ENCODE results near the gene ATF7. TPM values are rescaled to one million over a fixed set of nuclear protein-coding genes. Genes with fewer than 3 reads are reported as not detected.

ATF7 gene
- total and polyA plus RNA-seq, 2 donors (not counting 3 experiments of a cell fraction or from before 2014, with no cell fraction given), result 36.0 to 68.5 TPM

GRCh38 chr12:53495903-53496751, 130.1 kb downstream of the ATF7 start:
- no peak overlapping the region for H3K4me2 ChIP-seq (ENCODE audit: insufficient read depth, low read length)
- BruUV-seq (replicated peaks), result no TSS peak
- H3K9me1 ChIP-seq (replicated peaks; ENCODE audit: control insufficient read depth, extremely low read depth, insufficient read depth, low read length), result no peaks in the 10 kb centered on the region
- no peak overlapping the region for H3K27ac ChIP-seq (ENCODE audit: insufficient read depth, low read depth, low read length)
- H3K27me3 ChIP-seq (ENCODE audit: control insufficient read depth in 2 of 2, insufficient read depth in 2 of 2, low read length in 2 of 2), result no peaks in the 10 kb centered on the region
- TF ChIP-seq EZH2 (IDR thresholded peaks at IDR 0.05; ENCODE audit: borderline replicate concordance, low read depth, low read length, severe bottlenecking), result no peak
- no peak for TF ChIP-seq CTCF (IDR thresholded peaks at IDR 0.05; ENCODE audit: extremely low read depth in 1 of 2, insufficient read depth in 1 of 2, low read depth in 1 of 2, low read length in 2 of 2)
- TF ChIP-seq POLR2A (IDR thresholded peaks at IDR 0.05; ENCODE audit: low read depth, low read length), result no peak
- TF ChIP-seq FOS (IDR thresholded peaks at IDR 0.05; ENCODE audit: borderline replicate concordance, insufficient read depth, low read length), result no peak
- no peak for TF ChIP-seq MYC (IDR thresholded peaks at IDR 0.05; ENCODE audit: low read depth, low read length)
- TF ChIP-seq MAX (IDR thresholded peaks at IDR 0.05; ENCODE audit: insufficient read depth, insufficient read length), result no peak
- no peak for TF ChIP-seq GATA2 (IDR thresholded peaks at IDR 0.05; ENCODE audit: insufficient read depth, insufficient read length, low read depth, low read length)
- no peak for TF ChIP-seq POLR2AphosphoS5 (IDR thresholded peaks at IDR 0.05; ENCODE audit: insufficient read depth, low read depth, low read length)
- no peak for TF ChIP-seq JUN (IDR thresholded peaks at IDR 0.05; ENCODE audit: borderline replicate concordance, insufficient read depth, insufficient read length, low read depth)
- DNase-seq (ENCODE audit: low read depth, low spot score) (no peak), FAIRE-seq (no peak)
- peaks cover 6% of the 10 kb centered on the region for H3K79me2 ChIP-seq (ENCODE audit: control insufficient read depth, insufficient read depth, low read length)
- no peak overlapping the region for H3K4me3 ChIP-seq (replicated peaks in 1 of 3; ENCODE audit: insufficient read depth in 1 of 3, low read depth in 1 of 3, low read length in 3 of 3)
- POLR2A ChIA-PET, result no interaction called here
- H3K9ac ChIP-seq (replicated peaks; ENCODE audit: extremely low read depth, insufficient read depth, low read length), result no peak overlapping the region
- intact Hi-C loops (cut with micrococcal nuclease) (no loop called here), dilution Hi-C loops (cut with MboI; ENCODE audit: extremely low pct_ligation_motif_present, low sequenced_read_pairs) (no loop called here)
- no peaks in the 10 kb centered on the region for H4K20me1 ChIP-seq (replicated peaks; ENCODE audit: control insufficient read depth, extremely low read depth, insufficient read depth, low read length)
- CTCF ChIA-PET, result no interaction called here
- H3K4me1 ChIP-seq (ENCODE audit: control insufficient read depth, extremely low read depth, insufficient read depth, low read length), result peaks cover 26% of the 10 kb centered on the region
- no peak overlapping the region for H2AFZ ChIP-seq (ENCODE audit: low read depth, low read length)
- H3K36me3 ChIP-seq (ENCODE audit: control insufficient read depth in 2 of 2, extremely low read depth in 1 of 2, insufficient read depth in 2 of 2, low read length in 2 of 2), result no peaks in the 10 kb centered on the region
- H3K9me3 ChIP-seq (replicated peaks; ENCODE audit: control insufficient read depth, insufficient read depth, low read length), result no peaks in the 10 kb centered on the region
